GM10847 (cell line): ENCODE results near the gene WRAP53.

Source experiments
- POLR2A ChIP-seq: IDR thresholded peaks from 2 replicates; pipeline ENCODE4 v1.6.1; 2011; ENCODE audit not compliant: insufficient read length; ENCODE audit errors: extremely low read depth

The WRAP53 gene

GRCh38 chr17:7713782-7714181, 25.5 kb downstream of the WRAP53 start:
- no peak for TF ChIP-seq POLR2A

GRCh38 chr17:7714721-7715594, 26.7 kb downstream of the WRAP53 start:
- TF ChIP-seq POLR2A, result no peak

GRCh38 chr17:7715936-7716886, 27.9 kb downstream of the WRAP53 start:
- no peak for TF ChIP-seq POLR2A

GRCh38 chr17:7716901-7717755, 28.9 kb downstream of the WRAP53 start, which contains the start of gene DNAH2:
Gene DNAH2, plus strand, starts transcription at chr17:7717744. Its CDS starts 1,991 bp downstream, at chr17:7719735.
- TF ChIP-seq POLR2A, result no peak

- no peak for TF ChIP-seq POLR2A
These were observed 29.6 kb downstream of the WRAP53 start for GRCh38 chr17:7717756-7718350.

GRCh38 chr17:7719661-7720060, 31.4 kb downstream of the WRAP53 start:
- TF ChIP-seq POLR2A, result no peak

GRCh38 chr17:7720125-7720524, 31.8 kb downstream of the WRAP53 start:
- no peak for TF ChIP-seq POLR2A

- no peak for TF ChIP-seq POLR2A
These were observed 33.3 kb downstream of the WRAP53 start for GRCh38 chr17:7721612-7722011.

GRCh38 chr17:7727886-7728285, 39.6 kb downstream of the WRAP53 start:
- TF ChIP-seq POLR2A, result no peak

GRCh38 chr17:7729816-7730215, 41.5 kb downstream of the WRAP53 start:
- no peak for TF ChIP-seq POLR2A

- TF ChIP-seq POLR2A, result no peak
These were observed 44.8 kb downstream of the WRAP53 start for GRCh38 chr17:7732981-7733539.

GRCh38 chr17:7737601-7738000, 49.3 kb downstream of the WRAP53 start:
- TF ChIP-seq POLR2A, result no peak

- no peak for TF ChIP-seq POLR2A
These were observed 51.5 kb downstream of the WRAP53 start for GRCh38 chr17:7739746-7740145.

- no peak for TF ChIP-seq POLR2A
These were observed 52.3 kb downstream of the WRAP53 start for GRCh38 chr17:7740481-7741001.

- no peak for TF ChIP-seq POLR2A
These were observed 54.5 kb downstream of the WRAP53 start for GRCh38 chr17:7742729-7743128.
